Hepatocyte (in vitro differentiated cells): ENCODE results near the gene CTSH. TPM values are rescaled to one million over a fixed set of nuclear protein-coding genes. Genes with fewer than 3 reads are reported as not detected.

Experiments used
- DNase-seq: peaks from one replicate; pipeline ENCODE4 v3.0.0-alpha.2; 2016; ENCODE audit warnings: low spot score
- H2AFZ ChIP-seq: fragments of 200-600 bp; sonication (generic); 2 replicates; pipeline ENCODE4 v1.6.0; 2016; ENCODE audit warnings: antibody characterized with exemption, mild to moderate bottlenecking
- H3K27ac ChIP-seq: fragments of 200-600 bp; sonication (generic); 2 replicates; pipeline ENCODE4 v1.5.1; 2016; ENCODE audit warnings: mild to moderate bottlenecking
- H3K27me3 ChIP-seq: fragments of 200-600 bp; sonication (generic); 2 replicates; pipeline ENCODE4 v1.6.1; 2016
- H3K36me3 ChIP-seq: fragments of 200-600 bp; sonication (generic); replicated peaks from 2 replicates; pipeline ENCODE4 v1.5.1; 2016; ENCODE audit warnings: low read depth; ENCODE audit not compliant: insufficient read depth
- H3K4me1 ChIP-seq: fragments of 200-600 bp; sonication (generic); 2 replicates; pipeline ENCODE4 v1.5.1; 2016; ENCODE audit warnings: mild to moderate bottlenecking, moderate library complexity; ENCODE audit not compliant: insufficient read depth
- H3K4me2 ChIP-seq: fragments of 200-600 bp; sonication (generic); 2 replicates; pipeline ENCODE4 v1.6.0; 2016
- H3K4me3 ChIP-seq: fragments of 200-600 bp; sonication (generic); 2 replicates; pipeline ENCODE4 v1.5.1; 2016; ENCODE audit warnings: mild to moderate bottlenecking
- H3K79me2 ChIP-seq: fragments of 200-600 bp; sonication (generic); 2 replicates; pipeline ENCODE4 v1.6.0; 2017; ENCODE audit warnings: mild to moderate bottlenecking
- H3K9me2 ChIP-seq: fragments of 200-600 bp; sonication (generic); replicated peaks from 2 replicates; pipeline ENCODE4 v1.6.0; 2017; ENCODE audit warnings: mild to moderate bottlenecking; ENCODE audit not compliant: insufficient read depth
- H3K9me3 ChIP-seq: fragments of 200-600 bp; sonication (generic); 2 replicates; pipeline ENCODE4 v1.5.1; 2016; ENCODE audit warnings: low read depth, mild to moderate bottlenecking
- H4K20me1 ChIP-seq: fragments of 200-600 bp; sonication (generic); 2 replicates; pipeline ENCODE4 v1.6.0; 2016; ENCODE audit warnings: mild to moderate bottlenecking; ENCODE audit not compliant: insufficient read depth, poor library complexity, severe bottlenecking
- CTCF ChIP-seq: fragments of 200-600 bp; sonication (generic); IDR thresholded peaks from 2 replicates; pipeline ENCODE4 v1.5.1; 2016; ENCODE audit warnings: antibody characterized with exemption, mild to moderate bottlenecking; ENCODE audit not compliant: poor library complexity
- EZH2 ChIP-seq: fragments of 200-600 bp; sonication (generic); IDR thresholded peaks from 2 replicates; pipeline ENCODE4 v1.6.1; 2016; ENCODE audit warnings: antibody characterized with exemption, mild to moderate bottlenecking, borderline replicate concordance
- EZH2phosphoT487 ChIP-seq: fragments of 200-600 bp; sonication (generic); IDR thresholded peaks from one replicate; pipeline ENCODE4 v1.6.1; 2018; ENCODE audit warnings: antibody characterized with exemption, mild to moderate bottlenecking, low read depth, moderate library complexity; ENCODE audit not compliant: unreplicated experiment, severe bottlenecking
- WGBS: methylation state at CpG from one replicate; pipeline ENCODE4 v1.1.6; 2016; ENCODE audit warnings: low lambda C conversion rate; ENCODE audit errors: missing lambda C conversion rate; 5-methylcytosine and 5-hydroxymethylcytosine counted together
- polyA plus RNA-seq: library from polyadenylated mRNA; unstranded; fragments of >200 nt; fragmentation: Nextera tagmentation; extraction: Ambion mirVana; gene quantifications from 2 replicates; pipeline ENCODE4 v1.2.1, GENCODE V29; 2016
- total RNA-seq: library from RNA; depleted of rRNA; stranded (reverse); fragments of >200 nt; gene quantifications from 2 replicates; pipeline ENCODE4 v1.2.3, GENCODE V29; 2014

Gene CTSH
- total and polyA plus RNA-seq, 2 experiments from 2014 or later: 521 to 610 TPM

GRCh38 chr15:78950902-78951840 is 6.3 kb upstream of the CTSH start:
- no peak overlapping the region for H3K4me2 ChIP-seq
- TF ChIP-seq EZH2: no peak
- TF ChIP-seq CTCF: no peak
- no peak for TF ChIP-seq EZH2phosphoT487
- 62% methylated on average over 10 of the region's 10 CpGs for WGBS
- H3K9me2 ChIP-seq: no peaks in the 10 kb centered on the region
- no peaks in the 10 kb centered on the region for H3K79me2 ChIP-seq
- no peaks in the 10 kb centered on the region for H4K20me1 ChIP-seq
- H3K36me3 ChIP-seq: no peaks in the 10 kb centered on the region
- H3K27ac ChIP-seq: peak overlapping the region; percentile 88
- no peak overlapping the region for H3K4me3 ChIP-seq
- H3K4me1 ChIP-seq: peaks cover 22% of the 10 kb centered on the region
- no peaks in the 10 kb centered on the region for H3K27me3 ChIP-seq
- no peaks in the 10 kb centered on the region for H3K9me3 ChIP-seq
- no peak overlapping the region for H2AFZ ChIP-seq
- DNase-seq: peak; percentile 54

GRCh38 chr15:78950343-78950742 is 5.5 kb upstream of the CTSH start:
- Histone ChIP-seq H3K36me3 (no peaks in the 10 kb centered on the region), H3K79me2 (no peaks in the 10 kb centered on the region), H3K4me3 (no peak overlapping the region), H3K9me3 (no peaks in the 10 kb centered on the region), H3K9me2 (no peaks in the 10 kb centered on the region), H3K27ac (peak overlapping the region; percentile 88), H4K20me1 (no peaks in the 10 kb centered on the region), H3K4me1 (peaks cover 22% of the 10 kb centered on the region), H3K4me2 (no peak overlapping the region), H2AFZ (no peak overlapping the region), H3K27me3 (no peaks in the 10 kb centered on the region)
- WGBS: 75% methylated on average over 9 of the region's 9 CpGs
- TF ChIP-seq EZH2: no peak
- peak; percentile 52 for DNase-seq

- Histone ChIP-seq H3K27me3 (no peaks in the 10 kb centered on the region), H3K36me3 (no peaks in the 10 kb centered on the region), H3K9me3 (no peaks in the 10 kb centered on the region), H3K4me2 (no peak overlapping the region), H3K4me3 (no peak overlapping the region), H4K20me1 (no peaks in the 10 kb centered on the region), H3K79me2 (no peaks in the 10 kb centered on the region), H3K4me1 (peaks cover 22% of the 10 kb centered on the region), H3K27ac (peak overlapping the region; percentile 73), H2AFZ (no peak overlapping the region), H3K9me2 (no peaks in the 10 kb centered on the region)
- WGBS: 0% methylated on average over 1 of the region's 1 CpG
- TF ChIP-seq EZH2phosphoT487: no peak
- no peak for TF ChIP-seq CTCF
- DNase-seq: no peak
Measured at GRCh38 chr15:78949461-78949860, 4.6 kb upstream of the CTSH start.

GRCh38 chr15:78947506-78947905 is 2.7 kb upstream of the CTSH start:
- TF ChIP-seq CTCF (no peak), EZH2phosphoT487 (no peak), EZH2 (no peak)
- WGBS: 97% methylated on average over 5 of the region's 5 CpGs
- Histone ChIP-seq H3K4me2 (no peak overlapping the region), H3K9me3 (no peaks in the 10 kb centered on the region), H3K27me3 (no peaks in the 10 kb centered on the region), H2AFZ (no peak overlapping the region), H3K79me2 (peaks cover 6% of the 10 kb centered on the region), H3K27ac (no peak overlapping the region), H3K4me1 (peaks cover 28% of the 10 kb centered on the region), H4K20me1 (no peaks in the 10 kb centered on the region), H3K36me3 (no peaks in the 10 kb centered on the region), H3K9me2 (no peaks in the 10 kb centered on the region), H3K4me3 (no peak overlapping the region)
- DNase-seq: no peak
